AG20443 (cell line): ENCODE measurements around the gene MSI2.

Experiments
- DNase-seq: peaks from one replicate; pipeline ENCODE4 v3.0.0; 2012; ENCODE audit warnings: low spot score, mixed read lengths

The MSI2 gene

DNA sequence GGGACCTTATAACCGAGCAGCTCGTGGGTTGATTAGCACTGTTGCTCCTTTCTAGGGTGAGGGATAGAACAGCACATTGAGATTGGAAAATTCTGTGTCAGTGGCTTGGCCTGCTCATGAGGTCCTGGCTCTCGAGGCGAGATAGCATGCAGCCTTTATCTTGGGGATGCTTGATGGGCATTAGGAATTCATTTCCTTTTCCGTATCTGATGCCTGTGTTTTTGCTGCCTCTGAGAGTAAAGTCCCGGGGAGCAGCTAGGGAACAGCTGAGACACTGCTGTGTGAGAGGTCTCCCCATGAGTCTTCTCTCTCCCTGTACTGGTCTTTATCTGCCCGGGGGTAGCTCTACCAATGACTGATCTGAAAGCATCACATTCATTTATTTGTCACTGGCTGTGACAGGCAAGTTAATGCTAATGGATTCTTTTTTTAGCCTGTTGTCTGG is 14.5 kb downstream of the MSI2 start:
- DNase-seq: no peak

DNA sequence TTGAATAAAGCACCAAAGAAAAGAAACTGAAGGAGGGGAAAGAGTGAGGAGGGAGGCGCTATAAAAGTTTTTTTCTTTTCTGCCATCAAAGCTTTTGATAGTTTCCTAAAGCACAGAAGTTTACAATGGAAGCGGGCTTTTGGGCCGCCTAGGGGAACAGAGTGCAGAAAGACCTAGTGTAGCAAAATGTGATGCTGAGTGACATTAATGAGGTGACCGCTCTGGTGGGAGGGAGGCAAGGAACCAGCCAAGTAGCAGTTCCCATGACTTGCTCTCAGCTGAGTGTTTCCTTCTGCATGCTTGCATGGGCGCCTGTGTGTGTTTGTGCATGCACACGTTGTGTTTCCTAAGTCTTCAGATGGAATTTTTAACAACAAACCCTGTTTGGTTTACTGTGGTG is 15.5 kb downstream of the MSI2 start:
- DNase-seq: no peak

DNA sequence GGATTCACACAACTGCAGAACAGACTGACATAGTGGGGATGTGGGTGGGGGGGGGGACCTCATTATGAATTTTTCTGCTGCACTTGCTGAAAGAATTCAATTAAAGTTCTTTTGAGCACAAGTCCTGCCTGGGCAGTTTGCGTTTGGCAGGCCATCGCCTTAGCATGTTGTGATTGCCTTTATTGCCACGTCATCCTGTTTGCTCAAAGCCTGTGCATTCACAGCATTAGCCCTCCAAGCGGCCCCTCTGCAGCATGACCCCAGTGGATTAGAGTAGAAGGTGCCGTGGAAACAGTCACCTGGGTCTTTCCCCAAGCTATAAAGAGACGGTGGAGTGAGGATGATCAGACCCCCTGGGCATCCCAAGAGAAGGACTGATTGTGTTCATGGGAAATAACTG is 17.2 kb downstream of the MSI2 start:
- DNase-seq: no peak

DNA sequence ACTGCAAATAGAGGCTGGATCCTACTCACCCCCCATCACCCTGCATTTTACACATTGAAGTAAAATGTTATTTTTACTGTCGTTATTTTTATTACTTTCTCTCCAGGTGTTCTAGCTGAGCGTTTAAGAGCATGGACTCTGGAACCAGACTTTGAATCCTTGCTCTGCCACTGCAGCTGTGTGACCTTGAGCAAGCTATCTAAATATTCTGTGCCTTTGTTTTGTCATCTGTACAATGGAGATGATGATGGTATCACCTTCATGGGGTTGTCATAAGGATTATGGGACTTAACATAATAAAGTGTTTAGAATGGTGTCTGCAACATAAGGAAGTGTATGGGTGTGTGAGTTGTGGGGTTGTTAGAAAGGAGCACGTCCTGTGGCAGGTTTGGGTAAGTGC is 17.8 kb downstream of the MSI2 start:
- no peak for DNase-seq

DNA sequence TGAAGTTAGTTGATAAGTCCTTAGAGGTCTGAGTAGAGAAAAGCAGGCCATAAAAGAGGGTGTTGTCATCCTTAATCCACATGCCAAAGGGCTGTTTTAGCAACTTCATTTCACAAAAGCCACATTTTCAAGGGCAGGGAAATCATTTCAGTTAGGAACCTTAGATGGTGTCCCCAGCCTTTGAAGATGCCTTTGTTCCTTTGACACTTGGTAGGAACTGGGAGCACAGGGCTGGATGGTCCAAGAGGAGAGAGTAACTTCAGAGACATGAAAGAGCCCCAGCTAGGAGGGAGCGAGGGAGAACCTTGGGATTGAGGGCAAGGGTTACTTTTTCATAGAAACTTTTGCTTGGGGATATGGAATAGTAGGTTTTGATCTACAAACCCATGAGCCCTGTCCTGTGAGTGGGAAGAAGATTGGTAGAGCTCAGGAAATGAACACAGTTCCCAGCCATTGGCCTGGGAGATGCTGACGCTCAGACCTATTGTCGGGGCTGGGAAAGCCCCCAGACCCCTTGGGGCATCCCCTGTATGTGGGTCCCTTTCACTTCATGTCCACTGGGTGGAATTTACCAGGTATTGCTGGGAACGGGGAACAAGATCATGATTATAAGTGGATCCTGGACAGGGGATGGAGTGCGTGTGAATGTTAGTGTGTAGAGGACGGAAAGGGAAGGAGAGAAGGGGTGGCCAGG is 18.9 kb downstream of the MSI2 start:
- DNase-seq: no peak

DNA sequence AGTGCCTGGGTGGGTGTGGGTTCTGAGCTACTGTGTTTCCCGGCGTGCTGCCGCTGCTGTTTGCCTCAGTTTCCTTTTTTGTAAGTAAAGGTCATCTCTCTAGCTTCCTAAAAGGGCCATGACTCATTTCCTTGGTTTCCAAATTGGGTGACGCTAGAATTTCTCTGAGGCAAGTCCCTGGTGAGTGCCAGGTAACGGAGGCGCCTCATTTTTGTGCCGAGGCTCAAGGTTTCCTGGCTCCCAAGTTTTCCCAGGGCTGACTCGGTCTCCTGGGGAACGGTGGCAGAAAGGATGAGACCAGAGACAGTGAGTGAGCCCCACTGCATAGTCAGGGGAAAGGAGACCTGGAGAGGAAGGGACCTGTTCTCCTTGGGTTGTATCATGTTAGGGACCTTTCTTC is 20.3 kb downstream of the MSI2 start:
- no peak for DNase-seq

DNA sequence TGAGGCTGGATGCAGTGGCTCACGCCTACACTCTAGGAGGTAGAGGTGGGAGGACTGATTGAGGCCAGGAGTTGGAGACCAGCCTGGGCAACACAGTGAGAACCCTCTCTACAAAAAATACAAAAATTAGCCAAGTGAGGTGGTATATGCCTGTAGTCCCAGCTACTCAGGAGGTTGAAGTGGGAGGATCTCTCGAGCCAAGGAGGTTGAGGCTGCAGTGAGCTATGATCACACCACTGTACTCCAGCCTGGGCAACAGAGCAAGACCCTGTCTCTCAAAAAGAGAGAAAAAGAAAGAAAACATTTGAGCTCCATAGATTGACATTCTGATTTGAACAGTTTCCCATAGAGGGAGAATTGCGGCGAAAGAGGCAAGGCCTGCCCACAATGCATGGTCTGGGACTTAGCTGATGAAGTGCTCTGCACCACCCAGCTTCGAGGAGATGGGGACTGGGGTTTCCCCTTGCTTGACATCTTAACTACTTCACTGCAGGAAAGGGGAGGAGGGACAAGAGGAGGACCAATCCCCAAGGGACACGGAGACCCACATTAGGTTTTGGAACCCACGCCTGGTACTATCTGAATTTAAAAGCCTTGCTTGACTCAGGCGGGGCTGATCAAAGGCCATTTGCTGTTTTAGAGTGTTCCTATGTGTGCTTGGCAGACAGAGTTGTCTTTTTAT is 21.7 kb downstream of the MSI2 start:
- DNase-seq: no peak

DNA sequence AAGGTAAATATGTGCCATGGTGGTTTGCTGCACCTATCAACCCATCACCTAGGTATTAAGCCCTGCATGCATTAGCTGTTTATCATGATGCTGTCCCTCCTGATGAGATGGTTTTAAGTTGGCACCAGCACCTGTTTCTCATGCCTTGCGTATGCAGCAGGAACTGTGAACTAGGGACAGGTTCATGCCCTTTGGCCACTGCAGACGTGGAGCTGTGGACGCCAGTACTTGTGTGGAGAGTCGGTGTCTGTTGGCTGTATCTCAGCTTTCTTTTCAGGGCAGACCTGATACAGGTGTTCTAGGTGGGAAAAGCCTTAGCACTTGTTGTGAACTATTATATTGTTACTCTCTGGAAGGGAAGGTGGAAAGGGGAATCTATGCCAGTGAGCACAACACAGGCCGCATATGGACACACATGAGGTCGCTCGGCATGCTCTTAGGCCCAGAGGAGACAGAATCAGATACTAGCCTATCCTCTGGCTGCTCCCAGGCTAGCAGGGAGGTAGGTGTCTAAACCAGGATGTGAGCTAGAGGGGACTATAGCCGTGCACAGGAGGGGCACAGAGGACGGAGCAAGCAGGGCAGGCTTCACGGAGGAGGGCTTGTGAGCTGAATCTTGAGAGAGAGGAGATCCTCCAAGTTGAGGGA is 22.5 kb downstream of the MSI2 start:
- no peak for DNase-seq

DNA sequence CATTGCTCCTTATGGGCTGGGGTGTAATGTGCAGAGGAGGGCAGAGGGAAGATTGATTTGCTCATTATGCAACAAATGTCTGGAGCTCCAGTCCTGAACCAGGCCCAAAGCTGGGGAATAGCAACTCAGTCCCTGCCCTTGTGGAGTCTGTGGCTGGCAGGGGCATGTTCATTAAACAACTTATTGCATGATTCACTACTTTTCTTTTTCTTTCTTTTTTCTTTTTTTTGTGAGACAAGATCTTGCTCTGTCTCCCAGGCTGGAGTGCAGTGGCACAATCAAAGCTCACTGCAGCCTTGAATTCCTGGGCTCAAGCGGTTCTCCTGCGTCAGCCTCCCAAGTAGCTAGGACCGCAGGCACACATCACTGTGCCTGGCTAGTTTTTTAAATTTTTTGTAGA is 23.1 kb downstream of the MSI2 start:
- DNase-seq: no peak

DNA sequence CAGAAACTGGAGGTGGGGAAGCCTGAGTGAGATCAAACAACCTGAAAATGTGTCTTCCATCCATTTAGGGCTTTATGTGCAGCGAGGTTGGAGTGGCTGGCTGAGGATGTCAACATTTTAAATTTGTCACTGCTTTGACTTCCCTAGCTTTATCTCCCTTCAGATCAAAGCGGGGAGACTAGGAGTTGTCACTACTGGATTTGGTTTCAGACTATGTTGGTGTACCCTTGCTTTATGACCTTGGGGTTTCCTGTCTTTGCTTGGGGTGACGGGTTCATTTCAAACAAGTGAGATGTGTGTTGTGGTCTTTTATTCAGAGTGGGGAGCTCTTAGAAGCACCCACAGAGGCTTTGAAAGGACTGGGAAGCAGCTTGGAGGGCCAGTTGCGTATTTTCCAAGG is 25.6 kb downstream of the MSI2 start:
- DNase-seq: no peak

DNA sequence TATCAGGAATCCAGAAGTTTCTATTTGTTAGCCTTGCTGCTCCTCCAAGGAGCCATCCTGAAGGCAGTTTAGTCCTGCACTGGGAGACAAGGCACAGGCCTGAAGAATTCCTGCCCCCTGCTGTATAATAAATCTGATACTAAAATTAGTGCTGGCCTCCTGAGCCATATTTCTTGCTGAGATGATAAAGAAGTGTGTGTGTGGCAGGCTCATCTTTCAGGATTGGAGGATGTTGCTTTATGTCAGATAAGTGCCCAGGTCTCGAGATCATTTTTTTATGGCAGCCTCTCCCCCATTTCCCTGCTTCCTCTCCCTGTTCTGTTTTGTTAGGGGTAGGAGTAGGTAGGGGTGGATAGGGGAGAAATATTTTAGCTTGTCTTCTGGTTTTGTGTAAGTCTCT is 26.0 kb downstream of the MSI2 start:
- DNase-seq: no peak

DNA sequence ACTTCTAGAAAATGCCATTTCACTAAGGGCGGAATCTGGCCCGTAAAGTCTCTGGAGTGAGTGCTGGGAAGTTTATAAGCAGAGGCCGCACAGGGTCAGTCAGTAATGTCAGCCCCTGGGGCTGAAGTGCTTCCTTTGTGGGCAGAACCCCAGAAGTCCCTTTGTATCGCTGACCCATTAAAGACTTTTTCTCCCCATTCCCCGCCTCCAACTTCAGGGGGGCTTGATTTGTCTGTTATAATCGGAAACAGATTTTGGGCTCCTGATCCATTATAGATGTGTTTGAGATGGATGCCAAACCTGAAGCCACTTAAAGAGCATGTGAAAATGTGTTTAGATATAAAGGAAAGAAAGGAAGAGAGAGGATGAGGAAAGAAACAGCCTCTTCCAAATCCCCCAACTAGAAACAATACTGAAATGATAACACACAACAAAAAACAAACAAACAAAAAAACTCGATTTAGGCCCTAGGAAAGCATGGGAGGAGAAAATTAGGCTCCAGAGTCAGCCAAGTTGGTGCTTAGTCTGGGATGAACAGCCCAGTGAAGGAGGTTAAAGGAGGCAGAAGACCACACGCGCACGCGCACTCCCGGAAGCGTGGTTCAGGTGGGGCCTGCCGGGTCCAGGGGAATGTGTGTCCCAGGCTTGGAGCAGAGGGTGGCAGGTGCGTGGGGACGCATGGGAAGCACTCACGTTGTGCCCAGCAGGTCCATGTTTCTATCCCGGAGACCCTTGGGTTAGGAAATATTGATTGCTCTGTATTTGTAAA is 27.1 kb downstream of the MSI2 start:
- DNase-seq: no peak

DNA sequence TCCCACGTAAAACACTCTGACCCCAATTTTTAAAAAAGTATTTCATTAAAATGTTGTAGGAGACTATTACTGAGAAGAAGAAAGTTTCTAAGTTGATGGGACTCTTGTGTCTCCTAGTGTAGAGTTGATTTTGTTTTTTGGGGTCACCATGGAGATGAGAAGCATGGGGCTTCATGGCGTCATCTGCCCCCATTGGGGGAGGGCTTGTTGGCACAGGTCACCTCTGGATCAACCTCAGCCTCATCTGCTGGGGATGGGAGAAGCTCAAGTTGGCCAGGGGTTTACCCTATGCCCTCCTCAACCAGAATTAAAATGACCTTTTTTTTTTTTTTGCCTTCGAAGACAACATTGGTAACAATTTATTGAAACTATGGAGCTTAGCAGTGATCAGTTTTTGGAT is 28.3 kb downstream of the MSI2 start:
- no peak for DNase-seq

DNA sequence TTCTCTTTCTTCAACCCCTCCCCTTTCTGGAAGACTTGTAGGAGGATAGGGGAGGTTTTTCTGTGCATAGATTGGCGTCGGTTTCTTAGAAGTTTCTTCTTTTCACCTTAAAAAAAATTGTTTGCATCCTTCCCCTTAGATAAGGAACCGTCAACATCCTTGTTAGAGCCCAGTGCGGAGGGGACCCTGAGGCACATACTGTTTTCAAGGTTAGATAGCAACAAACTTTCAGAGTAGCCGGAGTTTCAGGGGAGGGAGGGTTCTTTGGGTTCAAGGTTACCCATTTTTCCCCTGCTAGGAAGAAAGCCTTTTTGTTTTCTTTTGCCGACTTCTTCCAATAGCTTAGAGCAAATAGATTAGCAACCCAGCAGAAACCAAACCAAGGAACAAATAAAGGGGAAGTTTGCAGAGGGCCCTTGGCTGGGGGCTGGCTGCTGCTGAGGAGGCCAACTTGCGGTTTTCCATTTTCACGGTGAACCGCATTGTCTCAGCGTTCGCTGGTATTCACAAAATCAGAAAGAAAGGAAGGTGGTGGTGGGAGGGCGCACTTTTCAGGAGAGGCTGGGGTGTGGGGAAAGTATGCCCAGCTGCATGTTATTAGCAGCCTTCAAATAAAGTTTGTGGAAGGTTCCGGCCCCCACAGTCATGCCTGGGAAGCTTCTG is 28.8 kb downstream of the MSI2 start:
- no peak for DNase-seq

DNA sequence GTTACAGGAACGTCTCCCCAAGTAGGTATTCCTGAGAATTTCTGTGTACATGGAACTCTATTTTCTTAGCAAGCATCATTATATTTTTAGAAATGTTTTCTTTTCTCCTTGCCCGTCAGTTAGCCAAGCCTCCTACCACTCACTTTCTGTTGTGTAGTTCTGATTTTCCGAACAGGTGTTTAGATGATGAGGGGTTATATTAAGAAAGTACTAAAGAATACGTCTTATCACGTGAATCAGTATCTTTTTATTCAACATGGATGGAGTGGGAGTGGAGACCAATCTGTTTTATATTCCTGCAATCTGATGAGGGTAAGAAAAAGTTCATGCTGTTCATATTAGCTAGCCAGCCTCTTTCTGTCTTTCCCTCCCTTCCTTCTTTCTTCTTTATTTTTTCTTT is 29.4 kb downstream of the MSI2 start:
- DNase-seq: no peak

DNA sequence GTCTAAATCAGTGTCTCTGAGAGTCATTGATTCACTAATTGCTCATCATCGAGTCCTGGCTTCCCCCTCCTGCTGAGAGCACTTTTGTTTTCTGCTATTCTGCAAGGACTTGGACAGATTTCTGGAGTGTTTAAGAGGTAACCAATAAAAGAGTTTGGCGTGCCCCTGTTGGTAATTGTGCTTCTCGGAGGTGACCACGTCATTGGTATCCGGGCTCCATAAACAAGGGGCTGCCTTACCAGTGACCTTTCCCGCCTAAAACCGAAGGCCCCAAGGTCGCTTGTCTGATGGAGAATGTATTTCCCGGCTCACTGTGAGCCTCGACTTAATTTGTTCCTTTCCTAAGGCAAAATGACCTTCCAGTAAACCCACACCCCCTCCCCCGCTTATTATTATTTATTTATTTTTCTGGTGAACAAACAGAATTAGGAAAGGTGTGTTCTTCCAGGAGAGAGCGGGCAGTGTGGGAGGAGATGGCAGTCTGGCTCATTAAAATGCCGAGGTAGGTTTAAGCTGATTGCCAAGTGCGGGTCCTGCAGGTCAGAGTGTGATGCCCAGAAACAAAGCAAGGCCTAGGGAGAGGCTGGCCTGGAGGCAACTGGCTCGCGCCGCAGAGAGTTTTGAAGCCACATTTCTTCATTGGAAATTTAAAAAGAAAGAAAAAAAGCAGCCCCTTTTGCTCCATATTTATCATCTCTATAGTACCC is 30.2 kb downstream of the MSI2 start:
- no peak for DNase-seq

DNA sequence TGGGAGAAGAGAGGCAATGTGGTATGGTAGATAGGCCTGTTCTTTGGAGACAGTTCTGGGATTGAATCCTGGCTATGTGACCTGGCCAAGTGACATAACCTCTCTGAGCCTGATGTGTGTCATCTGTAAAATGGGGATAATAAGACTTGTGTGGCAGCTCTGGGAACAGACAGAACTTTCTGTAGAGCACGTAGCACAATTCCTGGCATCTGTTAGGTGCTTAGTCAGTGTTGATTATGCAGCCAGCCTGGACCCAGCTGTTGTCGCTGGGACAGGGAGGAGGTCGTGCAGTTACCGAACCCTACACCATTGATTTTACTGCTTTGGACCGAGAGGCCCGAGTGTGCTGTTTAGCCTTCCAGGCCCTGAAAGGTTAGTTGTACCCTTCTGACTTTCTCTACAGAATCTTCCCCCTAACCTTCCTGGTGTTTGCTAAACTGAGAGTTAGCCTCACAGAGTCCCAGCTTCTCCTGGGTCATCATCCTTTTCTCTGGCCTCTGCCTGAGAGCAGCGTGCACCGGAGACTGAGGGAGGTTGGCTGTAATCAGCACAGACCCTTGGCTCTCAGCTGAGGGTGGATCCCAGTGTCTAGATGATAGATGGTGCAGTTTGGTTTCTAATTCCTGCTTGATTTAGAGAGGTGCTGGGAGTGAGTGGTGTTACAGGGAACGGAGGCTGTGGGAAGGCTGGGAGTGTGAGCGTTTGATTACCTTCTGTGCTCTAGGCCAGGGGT is 31.9 kb downstream of the MSI2 start:
- DNase-seq: peak; percentile 49

DNA sequence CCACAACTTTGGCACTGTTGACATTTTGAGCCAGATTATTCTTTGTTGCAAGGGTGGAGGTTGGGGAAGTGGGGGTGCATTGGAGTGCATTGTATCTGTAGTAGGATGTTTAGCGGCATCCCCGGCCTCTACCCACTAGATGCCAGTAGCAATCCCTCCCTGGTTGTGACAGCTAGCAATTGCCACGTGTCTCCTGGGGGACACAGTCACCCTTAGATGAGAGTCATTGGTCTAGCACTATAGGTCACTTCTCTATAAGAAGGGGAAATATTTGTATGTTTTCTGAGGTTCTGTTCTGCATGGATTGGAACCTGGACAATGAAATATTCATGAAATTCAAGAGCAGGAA is 32.4 kb downstream of the MSI2 start:
- no peak for DNase-seq

DNA sequence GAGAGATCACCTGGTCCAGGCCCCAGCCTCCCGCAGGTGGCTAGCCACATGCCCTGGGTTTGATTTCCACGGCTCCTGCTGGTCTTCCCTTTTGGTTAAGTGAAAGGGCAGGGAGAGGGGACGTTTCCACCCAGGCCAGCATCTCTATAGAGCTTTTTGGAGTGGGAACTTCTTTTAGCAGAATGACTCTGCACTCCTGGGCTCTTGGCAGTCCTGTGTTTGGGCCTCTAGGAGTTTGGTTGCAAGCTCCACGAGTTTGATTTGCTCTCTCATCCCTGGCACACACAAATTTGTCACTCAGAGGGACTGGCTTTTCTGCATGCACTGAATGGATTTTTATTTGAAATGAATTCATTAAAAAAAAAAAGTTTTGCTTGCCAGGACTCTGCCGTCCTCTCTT is 32.8 kb downstream of the MSI2 start:
- DNase-seq: no peak

DNA sequence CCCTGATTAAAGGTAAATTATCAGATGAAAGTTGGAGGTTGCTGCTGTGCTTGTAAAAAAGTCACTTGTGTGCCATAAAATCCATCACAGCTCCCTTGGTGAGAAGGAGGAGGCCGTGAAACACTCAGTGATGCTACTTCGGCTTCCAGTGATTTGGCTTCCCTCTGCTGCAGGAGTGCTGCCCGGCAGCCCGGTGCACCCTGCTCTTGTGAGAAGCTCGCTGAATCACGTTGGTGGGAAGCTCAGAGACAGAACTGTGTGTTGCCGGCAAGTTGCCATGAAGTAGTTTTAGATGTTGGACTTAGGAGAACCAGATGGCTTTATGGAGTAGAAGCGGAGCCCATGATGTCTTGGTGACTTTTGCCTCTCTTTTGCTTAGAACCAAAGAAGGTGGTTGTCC is 33.3 kb downstream of the MSI2 start:
- DNase-seq: no peak

DNA sequence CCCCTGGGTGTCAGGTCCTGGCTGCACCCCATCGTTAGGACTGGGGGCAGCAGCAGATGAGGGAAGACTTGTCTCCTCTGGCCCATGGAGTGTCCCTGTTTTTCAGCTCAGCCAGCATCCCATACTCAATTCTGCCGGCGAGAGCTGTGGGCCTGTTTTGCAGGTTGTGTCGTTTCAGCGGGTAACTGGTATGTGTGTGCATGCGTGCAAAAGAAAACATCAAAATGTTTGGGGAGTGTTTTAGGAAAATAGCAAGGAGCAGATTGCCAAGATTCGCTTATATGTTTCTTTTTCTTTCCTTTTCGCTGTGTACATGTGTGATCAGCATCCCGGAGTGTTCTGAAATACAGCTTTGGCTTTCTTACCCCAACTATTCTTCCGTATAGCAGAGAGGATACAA is 34.7 kb downstream of the MSI2 start:
- DNase-seq: no peak
